IMR-90 (cell line): ENCODE data around the gene LDB2. TPM values are rescaled to one million over a fixed set of nuclear protein-coding genes. Genes with fewer than 3 reads are reported as not detected.

Source experiments
- ATAC-seq: fragments of 200-7000 bp; cut with Tn5 transposase; 2 replicates; pipeline ENCODE4 v1.9.1; 2020; ENCODE audit warnings: low read depth, mild to moderate bottlenecking, moderate library complexity
- BruUV-seq: library from RNA; stranded (reverse); fragments of 400-500 nt; replicated peaks from 2 replicates; lab custom pipeline; 2021; lab: Mats Ljungman, UMichigan
- CTCF ChIA-PET: fragments of 300-600 bp; formaldehyde crosslinking; extraction: SDS; loops from one replicate; lab custom pipeline; 2021; ENCODE audit warnings: antibody characterized with exemption; lab: Yijun Ruan, JAX
- POLR2A ChIA-PET: fragments of 300-600 bp; sonication (Branson Sonifier 250); formaldehyde crosslinking; loops from one replicate; lab custom pipeline; 2022; ENCODE audit warnings: antibody characterized with exemption; ENCODE audit not compliant: unreplicated experiment; lab: Charles Lee
- DNase-seq: peaks from one replicate; pipeline ENCODE4 v3.0.0; 2013
- H2AFZ ChIP-seq: replicated peaks from 2 replicates; pipeline ENCODE3; 2013; ENCODE audit warnings: low read length, mild to moderate bottlenecking; ENCODE audit not compliant: poor library complexity
- H2AK5ac ChIP-seq: 2 replicates; pipeline ENCODE4 v1.6.1; 2013; ENCODE audit warnings: low read depth, low read length, inconsistent platforms
- H2AK9ac ChIP-seq: replicated peaks from 2 replicates; pipeline ENCODE3; 2013; ENCODE audit warnings: mild to moderate bottlenecking, low read depth, low read length, moderate library complexity; ENCODE audit not compliant: poor library complexity
- H2BK120ac ChIP-seq: 2 replicates; pipeline ENCODE4 v1.6.1; 2013; ENCODE audit warnings: low read depth, low read length, inconsistent platforms
- H2BK15ac ChIP-seq: 3 replicates; pipeline ENCODE4 v1.6.1; 2013; ENCODE audit warnings: low read depth, low read length, inconsistent platforms
- H2BK20ac ChIP-seq: 2 replicates; pipeline ENCODE4 v1.6.1; 2013; ENCODE audit warnings: low read depth, mild to moderate bottlenecking, inconsistent platforms, low read length, moderate library complexity
- H2BK5ac ChIP-seq: 2 replicates; pipeline ENCODE4 v1.6.1; 2013; ENCODE audit warnings: mild to moderate bottlenecking, low read depth, low read length, inconsistent platforms; ENCODE audit not compliant: poor library complexity, severe bottlenecking
- H3K14ac ChIP-seq: replicated peaks from 2 replicates; pipeline ENCODE4 v1.6.1; 2013; ENCODE audit warnings: low read depth, low read length, inconsistent platforms
- H3K18ac ChIP-seq: 2 replicates; pipeline ENCODE4 v1.6.1; 2013; ENCODE audit warnings: low read depth, low read length, control low read depth
- H3K23ac ChIP-seq: 2 replicates; pipeline ENCODE4 v1.6.1; 2013; ENCODE audit warnings: low read depth, low read length, inconsistent platforms
- H3K27ac ChIP-seq: 2 replicates; pipeline ENCODE4 v1.5.1; 2013; ENCODE audit warnings: mild to moderate bottlenecking, control low read depth, low read length; ENCODE audit not compliant: insufficient read depth
- H3K27me3 ChIP-seq: 2 replicates; pipeline ENCODE4 v1.6.1; 2013; ENCODE audit warnings: low read length; ENCODE audit not compliant: control insufficient read depth, insufficient read depth
- H3K36me3 ChIP-seq: 2 replicates; pipeline ENCODE4 v1.6.1; 2013; ENCODE audit warnings: low read length, mixed read lengths; ENCODE audit not compliant: control insufficient read depth, insufficient read depth
- H3K4ac ChIP-seq: 2 replicates; pipeline ENCODE4 v1.6.1; 2013; ENCODE audit warnings: low read depth, low read length, inconsistent platforms
- H3K4me1 ChIP-seq: 2 replicates; pipeline ENCODE4 v1.6.1; 2013; ENCODE audit warnings: low read length, mixed read lengths; ENCODE audit not compliant: control insufficient read depth, insufficient read depth
- H3K4me2 ChIP-seq: 2 replicates; pipeline ENCODE4 v1.6.1; 2013; ENCODE audit warnings: low read depth, mild to moderate bottlenecking, control low read depth, low read length, moderate library complexity
- H3K4me3 ChIP-seq: 2 replicates; pipeline ENCODE4 v1.5.1; 2013; ENCODE audit warnings: low read depth, mild to moderate bottlenecking, control low read depth, low read length, moderate library complexity; ENCODE audit not compliant: insufficient read depth
- H3K56ac ChIP-seq: 2 replicates; pipeline ENCODE4 v1.6.1; 2013; ENCODE audit warnings: low read length, inconsistent platforms; ENCODE audit not compliant: insufficient read depth; ENCODE audit errors: extremely low read depth
- H3K79me1 ChIP-seq, 2 experiments: 2 replicates each; pipeline ENCODE4 v1.6.1; 2013; ENCODE audit warnings: low read length in 2 of 2, inconsistent platforms in 1 of 2, low read depth in 1 of 2
- H3K9ac ChIP-seq: 2 replicates; pipeline ENCODE4 v1.6.1; 2013; ENCODE audit warnings: low read depth, low read length, control low read depth
- H3K9me1 ChIP-seq: 2 replicates; pipeline ENCODE4 v1.6.1; 2013; ENCODE audit warnings: low read length, inconsistent platforms; ENCODE audit not compliant: insufficient read depth
- H3K9me3 ChIP-seq: 2 replicates; pipeline ENCODE4 v1.6.1; 2013; ENCODE audit warnings: low read length; ENCODE audit not compliant: control insufficient read depth, insufficient read depth
- H4K20me1 ChIP-seq: 2 replicates; pipeline ENCODE4 v1.6.1; 2013; ENCODE audit warnings: low read length, inconsistent platforms; ENCODE audit not compliant: insufficient read depth
- H4K5ac ChIP-seq: 2 replicates; pipeline ENCODE4 v1.6.1; 2013; ENCODE audit warnings: mild to moderate bottlenecking, low read depth, low read length, control low read depth
- H4K8ac ChIP-seq, 2 experiments: 2 replicates each; pipeline ENCODE4 v1.6.1; 2013; ENCODE audit warnings: low read depth in 2 of 2, low read length in 2 of 2, control low read depth in 1 of 2, inconsistent platforms in 1 of 2
- H4K91ac ChIP-seq: 2 replicates; pipeline ENCODE4 v1.6.1; 2013; ENCODE audit warnings: low read depth, low read length, inconsistent platforms; ENCODE audit not compliant: insufficient read depth
- CEBPB ChIP-seq: IDR thresholded peaks from 2 replicates; pipeline ENCODE4 v1.6.1; 2012; ENCODE audit warnings: low read depth, low read length, improper control_type of control experiment
- RAD21 ChIP-seq: IDR thresholded peaks from 2 replicates; pipeline ENCODE4 v1.6.1; 2012; ENCODE audit warnings: low read length, improper control_type of control experiment
- SMC3 ChIP-seq: fragments of 150-350 bp; IDR thresholded peaks from 2 replicates; pipeline ENCODE4 v1.6.1; 2016; ENCODE audit warnings: low read depth, mild to moderate bottlenecking, antibody characterized with exemption, low read length, moderate library complexity
- WGBS, 2 experiments: methylation state at CpG; one replicate each; pipeline versions ENCODE4 v1.1.5 to v1.1.7; 2013; ENCODE audit warnings: missing lambda C conversion rate in 2 of 2; ENCODE audit not compliant: insufficient read length in 1 of 2; ENCODE audit errors: extremely low coverage in 2 of 2; 5-methylcytosine and 5-hydroxymethylcytosine counted together
- dilution Hi-C: fragments of 300-500 bp; cut with HindIII; formaldehyde crosslinking; loops from one replicate; pipeline ENCODE4 v1.14.3; 2018; ENCODE audit warnings: low sequenced_read_pairs; ENCODE audit not compliant: unreplicated experiment
- in situ Hi-C: fragments of 300-500 bp; cut with MboI; formaldehyde crosslinking; loops from 3 replicates; pipeline ENCODE4 v1.14.3; 2019; ENCODE audit warnings: low sequenced_read_pairs, inconsistent platforms, mixed read lengths
- intact Hi-C: fragments of 100-400 bp; cut with micrococcal nuclease; formaldehyde crosslinking; loops from 2 replicates; pipeline ENCODE4 v1.10.0; 2022
- polyA plus RNA-seq, 3 experiments: library from polyadenylated mRNA; depleted of rRNA; stranded (reverse); fragments of >200 nt; gene quantifications; 2 replicates each; pipeline ENCODE4 v1.2.3, GENCODE V29; 2012; ENCODE audit warnings: low replicate concordance in 1 of 3
- total RNA-seq: library from RNA; depleted of rRNA; stranded (reverse); fragments of >200 nt; gene quantifications from 2 replicates; pipeline ENCODE4 v1.2.3, GENCODE V29; 2012

Gene LDB2
- total and polyA plus RNA-seq, 2 of the 4 experiments (the other 2 are of a cell fraction) = 67.9 to 116 TPM

GRCh38 chr4:16593386-16593785 lies 305.1 kb downstream of the LDB2 start:
- dilution Hi-C loops = no loop called here
- Histone ChIP-seq H3K9me1 (0 out of 2 replicates have a peak, but pooled peaks cover 5% of the 10 kb centered on the region), H2AFZ (no peak overlapping the region), H4K8ac (no peak overlapping the region), H3K27me3 (no peaks in the 10 kb centered on the region), H4K91ac (no peak overlapping the region), H2BK15ac (no peak overlapping the region), H3K36me3 (no peaks in the 10 kb centered on the region), H2BK120ac (no peak overlapping the region), H3K4ac (no peak overlapping the region), H3K14ac (no peak overlapping the region), H3K27ac (no peak overlapping the region), H3K9me3 (no peaks in the 10 kb centered on the region), H2BK20ac (no peak overlapping the region), H3K4me2 (no peak overlapping the region), H4K5ac (no peak overlapping the region), H2AK5ac (no peak overlapping the region), H4K20me1 (no peaks in the 10 kb centered on the region), H3K9ac (no peak overlapping the region), H3K79me1 (no peaks in the 10 kb centered on the region), H3K56ac (no peak overlapping the region), H3K4me1 (peaks cover 3% of the 10 kb centered on the region), H3K4me3 (no peak overlapping the region), H2AK9ac (no peak overlapping the region), H3K18ac (no peak overlapping the region), H3K23ac (no peak overlapping the region), H2BK5ac (no peak overlapping the region)
- ATAC-seq (no peak), DNase-seq (no peak)
- BruUV-seq = no TSS peak
- intact Hi-C loops = no loop called here
- TF ChIP-seq CEBPB (no peak), SMC3 (no peak), RAD21 (no peak)
- no CpG with 5 or more reads among the region's 4 CpGs for WGBS, 2 experiments
- ChIA-PET CTCF (no interaction called here), POLR2A (no interaction called here)
- in situ Hi-C loops = no loop called here
